DND-41 (cell line): Measurements from ENCODE around the gene PCNX2.

Experiments used
- CTCF ChIP-seq: IDR thresholded peaks from 2 replicates; pipeline ENCODE4 v1.5.1; 2012; ENCODE audit warnings: borderline replicate concordance, low read length, moderate library complexity, mild to moderate bottlenecking; ENCODE audit not compliant: poor library complexity, severe bottlenecking; ENCODE audit errors: extremely low read depth
- EZH2 ChIP-seq: IDR thresholded peaks from 3 replicates; pipeline ENCODE4 v1.6.1; 2012; ENCODE audit warnings: borderline replicate concordance, low read depth, mild to moderate bottlenecking, moderate library complexity, low read length, inconsistent platforms; ENCODE audit not compliant: severe bottlenecking

- TF ChIP-seq CTCF (no peak), EZH2 (no peak)
Measured at GRCh38 chr1:233189526-233189925, 106.0 kb downstream of the PCNX2 start.
